Measurements from ENCODE around the gene TOP2B.

TOP2B gene

GRCh38 chr3:25664812-25665314 lies at the start of gene TOP2B:
TOP2B (minus strand) TSS chr3:25664907; CDS start chr3:25664297, 610 bp downstream.
- DNase-seq (ENCODE audit: low read depth) = peak; percentile 91

- DNase-seq (ENCODE audit: low read depth) = no peak
These were observed 48.8 kb upstream of the TOP2B start for GRCh38 chr3:25713341-25713985.

GRCh38 chr3:25711090-25711489 lies 46.4 kb upstream of the TOP2B start:
- no peak for DNase-seq (ENCODE audit: low read depth)

- no peak for DNase-seq (ENCODE audit: low read depth)
These were observed 43.3 kb upstream of the TOP2B start for GRCh38 chr3:25708036-25708435.

GRCh38 chr3:25707268-25707926 lies 42.7 kb upstream of the TOP2B start:
- no peak for DNase-seq (ENCODE audit: low read depth)

GRCh38 chr3:25706213-25706612 lies 41.5 kb upstream of the TOP2B start:
- DNase-seq (ENCODE audit: low read depth) = no peak

GRCh38 chr3:25697553-25697952 lies 32.8 kb upstream of the TOP2B start:
- DNase-seq (ENCODE audit: low read depth) = no peak

- no peak for DNase-seq (ENCODE audit: low read depth)
These were observed 31.2 kb upstream of the TOP2B start for GRCh38 chr3:25695731-25696420.

GRCh38 chr3:25693238-25693637 lies 28.5 kb upstream of the TOP2B start:
- DNase-seq (ENCODE audit: low read depth) = no peak

- no peak for DNase-seq (ENCODE audit: low read depth)
These were observed 27.6 kb upstream of the TOP2B start for GRCh38 chr3:25692341-25692740.

- DNase-seq (ENCODE audit: low read depth) = no peak
These were observed 26.2 kb upstream of the TOP2B start for GRCh38 chr3:25690768-25691533.

- DNase-seq (ENCODE audit: low read depth) = no peak
These were observed 24.5 kb upstream of the TOP2B start for GRCh38 chr3:25689226-25689625.

GRCh38 chr3:25687742-25688141 lies 23.0 kb upstream of the TOP2B start:
- no peak for DNase-seq (ENCODE audit: low read depth)

- DNase-seq (ENCODE audit: low read depth) = no peak
These were observed 22.1 kb upstream of the TOP2B start for GRCh38 chr3:25686766-25687165.

- DNase-seq (ENCODE audit: low read depth) = no peak
These were observed 19.2 kb upstream of the TOP2B start for GRCh38 chr3:25683882-25684281.

- no peak for DNase-seq (ENCODE audit: low read depth)
These were observed 18.7 kb upstream of the TOP2B start for GRCh38 chr3:25683410-25683809.

GRCh38 chr3:25679642-25680302 lies 15.1 kb upstream of the TOP2B start:
- DNase-seq (ENCODE audit: low read depth) = no peak

GRCh38 chr3:25679166-25679565 lies 14.5 kb upstream of the TOP2B start:
- DNase-seq (ENCODE audit: low read depth) = no peak

GRCh38 chr3:25678581-25678980 lies 13.9 kb upstream of the TOP2B start:
- DNase-seq (ENCODE audit: low read depth) = no peak

- no peak for DNase-seq (ENCODE audit: low read depth)
These were observed 12.4 kb upstream of the TOP2B start for GRCh38 chr3:25677121-25677520.

- DNase-seq (ENCODE audit: low read depth) = no peak
These were observed 10.0 kb upstream of the TOP2B start for GRCh38 chr3:25674670-25675069.

All from activated T-helper 1 cell treated with Interleukin-2 at 50 U/mL for 16 hours (primary cell).